Uterus (tissue), 2 donors: ENCODE measurements around the gene RENBP.

Source experiments
- CTCF ChIP-seq, 4 experiments: fragments of 200-600 bp in 2 of 4; fragments of 450-650 bp in 2 of 4; sonication (generic) in 2 of 4; IDR thresholded peaks; one replicate each; pipeline ENCODE4 v1.5.1; 2016 to 2019; ENCODE audit warnings: antibody characterized with exemption in 4 of 4, mild to moderate bottlenecking in 2 of 4, moderate library complexity in 1 of 4
- POLR2A ChIP-seq, 2 donors: fragments of 450-650 bp; IDR thresholded peaks; one replicate each; pipeline ENCODE4 v1.6.1; 2016; ENCODE audit warnings: antibody characterized with exemption in 2 of 2, mild to moderate bottlenecking in 1 of 2, moderate library complexity in 1 of 2

GRCh38 chrX:153887385-153887784 lies 57.1 kb downstream of the RENBP start:
- TF ChIP-seq CTCF (IDR thresholded peaks at IDR 0.05), result no peak
- no peak for TF ChIP-seq POLR2A (IDR thresholded peaks at IDR 0.05)
